ENCODE results near the gene UQCR10.
A peak's percentile ranks its signal among the peaks of the same experiment; 100 is the strongest.

UQCR10 gene

DNA sequence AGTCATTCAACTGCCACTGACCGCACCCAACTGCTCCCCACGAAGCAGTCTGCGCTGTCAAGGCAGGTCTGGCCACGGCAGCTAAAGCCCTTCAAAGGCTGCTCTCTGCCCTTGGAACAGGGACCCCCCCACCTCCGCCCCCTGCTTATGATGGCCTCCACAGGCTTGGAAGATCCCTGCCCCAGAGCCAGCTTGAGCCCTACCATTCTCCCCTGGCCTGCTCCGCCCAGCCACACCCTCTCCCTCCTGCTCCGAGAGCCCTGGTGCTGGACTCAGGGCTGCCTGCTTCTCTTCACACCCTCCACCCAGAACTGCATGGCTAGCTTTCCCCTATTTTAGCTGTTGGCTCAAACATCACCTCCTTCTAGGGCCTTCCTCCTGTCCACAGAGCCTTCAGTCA, 19.3 kb upstream of the UQCR10 start:
- Histone ChIP-seq H3K4me3 (replicated peaks; ENCODE audit: insufficient read depth, low read length) (no peak overlapping the region), H3K27me3 (ENCODE audit: insufficient read depth, poor library complexity, severe bottlenecking) (no peaks in the 10 kb centered on the region)
- DNase-seq (ENCODE audit: low read depth in 1 of 2, low spot score in 1 of 2) = no peak

DNA sequence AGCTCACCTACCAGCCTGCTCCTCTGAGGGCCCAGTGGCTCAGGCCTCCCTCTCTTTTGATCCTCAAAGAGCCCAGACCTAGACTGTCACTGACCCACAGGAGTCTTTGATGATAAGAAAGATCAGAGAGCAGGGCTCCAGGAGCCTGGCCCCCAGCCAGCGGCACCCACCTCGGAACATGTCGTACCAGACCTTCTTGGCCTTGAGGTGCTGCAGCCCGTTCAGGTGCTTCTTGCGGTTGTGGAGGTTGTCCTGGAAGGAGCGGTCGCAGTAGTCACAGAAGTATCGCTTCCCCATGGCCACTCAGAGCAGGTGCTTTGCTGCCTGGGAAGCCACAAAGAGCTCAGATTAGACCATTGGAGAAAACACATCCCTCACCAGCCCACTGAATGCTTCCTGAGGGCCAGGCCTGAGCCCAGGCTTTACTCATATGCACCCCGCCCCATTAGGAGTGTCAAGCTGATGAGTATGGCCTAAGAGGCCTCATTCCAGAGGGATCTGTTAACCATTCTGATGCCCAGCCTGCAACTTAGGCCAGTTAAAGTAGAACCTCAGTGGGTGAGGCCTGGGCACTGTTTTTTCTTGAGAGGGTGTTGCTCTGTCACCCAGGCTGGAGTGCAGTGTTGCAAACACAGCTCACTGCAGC, 18.8 kb upstream of the UQCR10 start:
- TF ChIP-seq, protein P1, sequence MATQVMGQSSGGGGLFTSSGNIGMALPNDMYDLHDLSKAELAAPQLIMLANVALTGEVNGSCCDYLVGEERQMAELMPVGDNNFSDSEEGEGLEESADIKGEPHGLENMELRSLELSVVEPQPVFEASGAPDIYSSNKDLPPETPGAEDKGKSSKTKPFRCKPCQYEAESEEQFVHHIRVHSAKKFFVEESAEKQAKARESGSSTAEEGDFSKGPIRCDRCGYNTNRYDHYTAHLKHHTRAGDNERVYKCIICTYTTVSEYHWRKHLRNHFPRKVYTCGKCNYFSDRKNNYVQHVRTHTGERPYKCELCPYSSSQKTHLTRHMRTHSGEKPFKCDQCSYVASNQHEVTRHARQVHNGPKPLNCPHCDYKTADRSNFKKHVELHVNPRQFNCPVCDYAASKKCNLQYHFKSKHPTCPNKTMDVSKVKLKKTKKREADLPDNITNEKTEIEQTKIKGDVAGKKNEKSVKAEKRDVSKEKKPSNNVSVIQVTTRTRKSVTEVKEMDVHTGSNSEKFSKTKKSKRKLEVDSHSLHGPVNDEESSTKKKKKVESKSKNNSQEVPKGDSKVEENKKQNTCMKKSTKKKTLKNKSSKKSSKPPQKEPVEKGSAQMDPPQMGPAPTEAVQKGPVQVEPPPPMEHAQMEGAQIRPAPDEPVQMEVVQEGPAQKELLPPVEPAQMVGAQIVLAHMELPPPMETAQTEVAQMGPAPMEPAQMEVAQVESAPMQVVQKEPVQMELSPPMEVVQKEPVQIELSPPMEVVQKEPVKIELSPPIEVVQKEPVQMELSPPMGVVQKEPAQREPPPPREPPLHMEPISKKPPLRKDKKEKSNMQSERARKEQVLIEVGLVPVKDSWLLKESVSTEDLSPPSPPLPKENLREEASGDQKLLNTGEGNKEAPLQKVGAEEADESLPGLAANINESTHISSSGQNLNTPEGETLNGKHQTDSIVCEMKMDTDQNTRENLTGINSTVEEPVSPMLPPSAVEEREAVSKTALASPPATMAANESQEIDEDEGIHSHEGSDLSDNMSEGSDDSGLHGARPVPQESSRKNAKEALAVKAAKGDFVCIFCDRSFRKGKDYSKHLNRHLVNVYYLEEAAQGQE (IDR thresholded peaks at IDR 0.05; ENCODE audit: insufficient replicate concordance, low read depth) = no peak
- TF ChIP-seq SPI1 (IDR thresholded peaks at IDR 0.05; ENCODE audit: borderline replicate concordance, low read depth) = no peak
- no peak for TF ChIP-seq GABPA (IDR thresholded peaks at IDR 0.05; ENCODE audit: low read depth)
- TF ChIP-seq, protein P2, sequence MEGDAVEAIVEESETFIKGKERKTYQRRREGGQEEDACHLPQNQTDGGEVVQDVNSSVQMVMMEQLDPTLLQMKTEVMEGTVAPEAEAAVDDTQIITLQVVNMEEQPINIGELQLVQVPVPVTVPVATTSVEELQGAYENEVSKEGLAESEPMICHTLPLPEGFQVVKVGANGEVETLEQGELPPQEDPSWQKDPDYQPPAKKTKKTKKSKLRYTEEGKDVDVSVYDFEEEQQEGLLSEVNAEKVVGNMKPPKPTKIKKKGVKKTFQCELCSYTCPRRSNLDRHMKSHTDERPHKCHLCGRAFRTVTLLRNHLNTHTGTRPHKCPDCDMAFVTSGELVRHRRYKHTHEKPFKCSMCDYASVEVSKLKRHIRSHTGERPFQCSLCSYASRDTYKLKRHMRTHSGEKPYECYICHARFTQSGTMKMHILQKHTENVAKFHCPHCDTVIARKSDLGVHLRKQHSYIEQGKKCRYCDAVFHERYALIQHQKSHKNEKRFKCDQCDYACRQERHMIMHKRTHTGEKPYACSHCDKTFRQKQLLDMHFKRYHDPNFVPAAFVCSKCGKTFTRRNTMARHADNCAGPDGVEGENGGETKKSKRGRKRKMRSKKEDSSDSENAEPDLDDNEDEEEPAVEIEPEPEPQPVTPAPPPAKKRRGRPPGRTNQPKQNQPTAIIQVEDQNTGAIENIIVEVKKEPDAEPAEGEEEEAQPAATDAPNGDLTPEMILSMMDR (IDR thresholded peaks at IDR 0.05; ENCODE audit: insufficient read depth, low read length) = no peak
- TF ChIP-seq POLR2AphosphoS5 (IDR thresholded peaks at IDR 0.05; ENCODE audit: low read depth) = no peak
- DNase-seq (ENCODE audit: low read depth in 1 of 2, low spot score in 1 of 2) = peak in 1 of 2 experiments; percentile 23
- Histone ChIP-seq H3K4me3 (replicated peaks; ENCODE audit: insufficient read depth, low read length) (no peak overlapping the region), H3K27ac (replicated peaks) (0 out of 2 replicates have a peak overlapping the region, but pooled peaks have one; percentile 24), H3K27me3 (ENCODE audit: insufficient read depth, poor library complexity, severe bottlenecking) (no peaks in the 10 kb centered on the region)

More for the DNA sequence above, 19.3 kb upstream of the UQCR10 start:
- TF ChIP-seq POLR2AphosphoS5 (IDR thresholded peaks at IDR 0.05; ENCODE audit: low read depth) (no peak), SPI1 (IDR thresholded peaks at IDR 0.05; ENCODE audit: borderline replicate concordance, low read depth) (no peak), GABPA (IDR thresholded peaks at IDR 0.05; ENCODE audit: low read depth) (no peak)
- TF ChIP-seq, protein P2 (IDR thresholded peaks at IDR 0.05; ENCODE audit: insufficient read depth, low read length) = no peak
- TF ChIP-seq, protein P1 (IDR thresholded peaks at IDR 0.05; ENCODE audit: insufficient replicate concordance, low read depth) = no peak
- H3K27ac ChIP-seq (replicated peaks) = no peak overlapping the region

DNA sequence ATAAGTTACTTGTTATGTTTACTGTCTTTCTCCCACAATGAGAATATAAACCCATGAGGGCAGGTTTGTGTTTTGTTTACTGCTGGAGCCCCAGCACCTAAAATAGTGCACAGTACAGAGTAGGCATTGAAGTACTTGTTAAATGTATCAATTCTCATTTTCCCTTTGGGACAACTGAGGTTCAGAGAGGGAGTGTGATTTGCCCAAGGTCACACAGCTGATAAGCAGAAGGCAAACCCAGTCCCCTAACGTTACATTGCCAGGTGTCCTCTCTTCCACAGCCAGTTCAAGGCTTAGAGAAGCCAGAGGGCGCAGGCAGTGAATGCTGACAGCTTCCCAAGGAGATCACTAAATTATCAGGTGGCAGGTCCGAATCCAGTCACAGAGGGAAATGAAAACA, 17.1 kb upstream of the UQCR10 start:
- Histone ChIP-seq H3K27ac (replicated peaks) (peak overlapping the region; percentile 88), H3K27me3 (ENCODE audit: insufficient read depth, poor library complexity, severe bottlenecking) (no peaks in the 10 kb centered on the region), H3K4me3 (replicated peaks; ENCODE audit: insufficient read depth, low read length) (no peak overlapping the region)
- TF ChIP-seq, protein P2 (IDR thresholded peaks at IDR 0.05; ENCODE audit: insufficient read depth, low read length) = no peak
- TF ChIP-seq, protein P1 (IDR thresholded peaks at IDR 0.05; ENCODE audit: insufficient replicate concordance, low read depth) = no peak
- no peak for TF ChIP-seq POLR2AphosphoS5 (IDR thresholded peaks at IDR 0.05; ENCODE audit: low read depth)
- TF ChIP-seq GABPA (IDR thresholded peaks at IDR 0.05; ENCODE audit: low read depth) = no peak
- TF ChIP-seq SPI1 (IDR thresholded peaks at IDR 0.05; ENCODE audit: borderline replicate concordance, low read depth) = no peak
- no peak for DNase-seq (ENCODE audit: low read depth in 1 of 2, low spot score in 1 of 2)
